ENCODE data around the gene NUDT15. TPM values are rescaled to one million over a fixed set of nuclear protein-coding genes. Genes with fewer than 3 reads are reported as not detected.
A peak's percentile ranks its signal among the peaks of the same experiment; 100 is the strongest.

Gene NUDT15
- total RNA-seq, 2 experiments from 2014 or later: 14.4 to 16.2 TPM

- Histone ChIP-seq H3K4me1 (ENCODE audit: insufficient read depth, low read length) (no peaks in the 10 kb centered on the region), H3K4me3 (ENCODE audit: low read length) (no peak overlapping the region), H3K27ac (ENCODE audit: low read depth in 1 of 2, low read length in 2 of 2) (no peak overlapping the region), H3K9me3 (ENCODE audit: control insufficient read depth in 1 of 2, insufficient read depth in 1 of 2, low read length in 2 of 2) (peaks cover 0 to 7% of the 10 kb centered on the region in 2 experiments), H3K27me3 (ENCODE audit: control insufficient read depth in 1 of 2, insufficient read depth in 2 of 2, low read length in 2 of 2) (no peaks in the 10 kb centered on the region), H3K36me3 (ENCODE audit: insufficient read depth, low read length) (peaks cover 12% of the 10 kb centered on the region)
- Mint-ChIP-seq H3K9me3 (no peaks in the 10 kb centered on the region), H3K27ac (no peak overlapping the region), H3K36me3 (ENCODE audit: low read depth) (peaks cover 33% of the 10 kb centered on the region), H3K4me3 (no peak overlapping the region), H3K27me3 (no peaks in the 10 kb centered on the region), H3K4me1 (ENCODE audit: low read depth) (peaks cover 5% of the 10 kb centered on the region)
- intact Hi-C loops (cut with DNase I, micrococcal nuclease): loop anchor here in 1 of 2 experiments (10.0 kb wide), 1 partner anchor 1755 kb away; no protein-coding TSS in a partner anchor
- TF ChIP-seq CTCF (IDR thresholded peaks at IDR 0.05): no peak
- ChIA-PET POLR2A (no interaction called here), CTCF (no interaction called here)
- no peak for ATAC-seq (ENCODE audit: poor library complexity)
- no peak for DNase-seq
Observed at GRCh38 chr13:48029859-48030258, 7.7 kb upstream of the NUDT15 start.

GRCh38 chr13:48038761-48039160 is 1.2 kb downstream of the NUDT15 start:
- H3K4me3 ChIP-seq (ENCODE audit: low read length): peak overlapping the region; percentile 68

GRCh38 chr13:48040049-48040448 is 2.5 kb downstream of the NUDT15 start:
- Mint-ChIP-seq H3K27me3 (no peaks in the 10 kb centered on the region), H3K4me3 (peak overlapping the region; percentile 65), H3K36me3 (ENCODE audit: low read depth) (peaks cover 52% of the 10 kb centered on the region), H3K27ac (no peak overlapping the region), H3K9me3 (no peaks in the 10 kb centered on the region), H3K4me1 (ENCODE audit: low read depth) (peaks cover 47% of the 10 kb centered on the region)
- ChIA-PET POLR2A (interaction anchor here (3.0 kb wide), 1 partner anchor 39 kb away, joined by 12 read pairs; the partner anchor contains the start of gene SUCLA2), CTCF (interaction anchor here (0.8 kb wide), 1 partner anchor 55 kb away, joined by 3 read pairs; the partner anchor contains the start of gene MED4)
- Histone ChIP-seq H3K27me3 (ENCODE audit: control insufficient read depth in 1 of 2, insufficient read depth in 2 of 2, low read length in 2 of 2) (no peaks in the 10 kb centered on the region), H3K36me3 (ENCODE audit: insufficient read depth, low read length) (peaks cover 13% of the 10 kb centered on the region), H3K4me1 (ENCODE audit: insufficient read depth, low read length) (peaks cover 27% of the 10 kb centered on the region), H3K27ac (ENCODE audit: low read depth in 1 of 2, low read length in 2 of 2) (no peak overlapping the region), H3K4me3 (ENCODE audit: low read length) (no peak overlapping the region), H3K9me3 (ENCODE audit: control insufficient read depth in 1 of 2, insufficient read depth in 1 of 2, low read length in 2 of 2) (no peaks in the 10 kb centered on the region)
- ATAC-seq (ENCODE audit: poor library complexity): no peak
- no peak for TF ChIP-seq CTCF (IDR thresholded peaks at IDR 0.05)
- no peak for DNase-seq
- intact Hi-C loops (cut with DNase I, micrococcal nuclease): loop anchor here in 1 of 2 experiments (5.0 kb wide), 1 partner anchor 1407 kb away; no protein-coding TSS in a partner anchor

More at GRCh38 chr13:48038761-48039160, 1.2 kb downstream of the NUDT15 start:
- Mint-ChIP-seq H3K36me3 (ENCODE audit: low read depth) (peaks cover 57% of the 10 kb centered on the region), H3K9me3 (no peaks in the 10 kb centered on the region), H3K4me1 (ENCODE audit: low read depth) (peaks cover 46% of the 10 kb centered on the region), H3K4me3 (peak overlapping the region; percentile 94), H3K27me3 (no peaks in the 10 kb centered on the region), H3K27ac (peak overlapping the region; percentile 97)
- CTCF ChIA-PET: interaction anchor here (1.0 to 3.8 kb wide), 7 partner anchors 9 to 1209 kb away, joined by 3 to 48 read pairs (median 5); partner anchors contain the start of genes CDADC1 and MED4
- H3K27ac ChIP-seq (ENCODE audit: low read depth in 1 of 2, low read length in 2 of 2): peak overlapping the region; percentile 79 to 98
- POLR2A ChIA-PET: interaction anchor here (0.6 to 3.0 kb wide), 11 partner anchors 9 to 1405 kb away, joined by 3 to 40 read pairs (median 9); partner anchors contain the start of genes CAB39L, FNDC3A, MED4 and RB1
- peaks cover 24% of the 10 kb centered on the region for H3K4me1 ChIP-seq (ENCODE audit: insufficient read depth, low read length)
- peaks cover 13% of the 10 kb centered on the region for H3K36me3 ChIP-seq (ENCODE audit: insufficient read depth, low read length)
- no peaks in the 10 kb centered on the region for H3K9me3 ChIP-seq (ENCODE audit: control insufficient read depth in 1 of 2, insufficient read depth in 1 of 2, low read length in 2 of 2)
- intact Hi-C loops (cut with DNase I, micrococcal nuclease): loop anchor here (1.0 to 10.0 kb wide), 4 partner anchors 57 to 1746 kb away; partner anchors contain the start of genes MED4 (in 2 of the 2) and RB1 (in 1 of the 2)
- no peaks in the 10 kb centered on the region for H3K27me3 ChIP-seq (ENCODE audit: control insufficient read depth in 1 of 2, insufficient read depth in 2 of 2, low read length in 2 of 2)
- peak in 3 of 14 experiments; percentile 12 to 14 (median 13) for DNase-seq
- TF ChIP-seq CTCF (IDR thresholded peaks at IDR 0.05): no peak
- no peak for ATAC-seq (ENCODE audit: poor library complexity)

Measured in CD4-positive, alpha-beta T cell (primary cell).